Common myeloid progenitor, CD34-positive (primary cell): ENCODE measurements around the gene SLC25A41.

ENCODE experiments used
- CTCF ChIA-PET: fragments of 350-600 bp; sonication (Branson Sonifier 250); formaldehyde crosslinking; loops from one replicate; lab custom pipeline; 2021; ENCODE audit warnings: antibody characterized with exemption; lab: Charles Lee
- POLR2A ChIA-PET: fragments of 350-600 bp; sonication (Branson Sonifier 250); formaldehyde crosslinking; loops from one replicate; lab custom pipeline; 2021; ENCODE audit warnings: antibody characterized with exemption; lab: Charles Lee
- DNase-seq, 3 donors: peaks; one replicate each; pipeline versions ENCODE4 v3.0.0 to v3.0.0-alpha.2; 2013
- H3K27ac ChIP-seq, 2 experiments: 1 replicate in 1 of 2; 2 replicates in 1 of 2; pipeline ENCODE4 v1.7.0; 2013; ENCODE audit warnings: inconsistent platforms in 2 of 2, low read length in 2 of 2, mild to moderate bottlenecking in 2 of 2, low read depth in 1 of 2, moderate library complexity in 1 of 2; ENCODE audit not compliant: severe bottlenecking in 2 of 2, insufficient read depth in 1 of 2, poor library complexity in 1 of 2
- H3K27me3 ChIP-seq, 5 experiments: replicated peaks in 2 of 5; 1 replicate in 3 of 5; 2 replicates in 2 of 5; pipeline versions ENCODE4 v1.6.1 to v1.7.0; 2013; ENCODE audit warnings: low read length in 4 of 5, mild to moderate bottlenecking in 2 of 5, moderate library complexity in 2 of 5, inconsistent platforms in 1 of 5; ENCODE audit not compliant: insufficient read depth in 5 of 5, control insufficient read depth in 4 of 5
- H3K36me3 ChIP-seq, 4 experiments: 1 replicate in 2 of 4; 2 replicates in 2 of 4; pipeline versions ENCODE4 v1.6.1 to v1.7.0; 2013; ENCODE audit warnings: low read length in 3 of 4, control low read depth in 1 of 4, mild to moderate bottlenecking in 1 of 4; ENCODE audit not compliant: control insufficient read depth in 4 of 4, insufficient read depth in 4 of 4
- H3K4me1 ChIP-seq, 4 experiments: 1 replicate in 3 of 4; 2 replicates in 1 of 4; pipeline versions ENCODE4 v1.6.1 to v1.7.1; 2013; ENCODE audit warnings: low read length in 3 of 4, mild to moderate bottlenecking in 3 of 4, control low read depth in 1 of 4, inconsistent platforms in 1 of 4, moderate library complexity in 1 of 4; ENCODE audit not compliant: control insufficient read depth in 4 of 4, insufficient read depth in 4 of 4; ENCODE audit errors: control extremely low read depth in 1 of 4
- H3K4me3 ChIP-seq, 7 experiments: 1 replicate in 4 of 7; 2 replicates in 3 of 7; pipeline versions ENCODE4 v1.5.1 to v1.7.0; 2013; ENCODE audit warnings: mild to moderate bottlenecking in 7 of 7, low read length in 6 of 7, moderate library complexity in 6 of 7, inconsistent platforms in 2 of 7, low read depth in 2 of 7, control low read depth in 1 of 7; ENCODE audit not compliant: insufficient read depth in 4 of 7, control insufficient read depth in 1 of 7; ENCODE audit errors: extremely low read depth in 1 of 7
- H3K9me3 ChIP-seq, 5 experiments: 1 replicate in 4 of 5; 2 replicates in 1 of 5; pipeline versions ENCODE4 v1.6.1 to v1.7.1; 2013; ENCODE audit warnings: low read length in 4 of 5, mild to moderate bottlenecking in 2 of 5, inconsistent platforms in 1 of 5, low read depth in 1 of 5, moderate library complexity in 1 of 5; ENCODE audit not compliant: control insufficient read depth in 4 of 5, insufficient read depth in 2 of 5; ENCODE audit errors: control extremely low read depth in 1 of 5
- WGBS: methylation state at CpG from one replicate; pipeline ENCODE4 v1.1.5; 2013; ENCODE audit not compliant: insufficient coverage; 5-methylcytosine and 5-hydroxymethylcytosine counted together

Gene SLC25A41

GRCh38 chr19:6376512-6377190 is 56.9 kb downstream of the SLC25A41 start:
- no peak for DNase-seq
- Histone ChIP-seq H3K36me3 (peaks cover 6 to 44% (median 34%) of the 10 kb centered on the region in 4 experiments), H3K27ac (no peak overlapping the region), H3K4me1 (peaks cover 1 to 11% (median 10%) of the 10 kb centered on the region in 4 experiments), H3K4me3 (no peak overlapping the region), H3K27me3 (peaks cover 0 to 2% (median 0%) of the 10 kb centered on the region in 5 experiments), H3K9me3 (peaks cover 0 to 17% (median 10%) of the 10 kb centered on the region in 5 experiments)
- 93% methylated on average over 14 of the region's 19 CpGs for WGBS
- ChIA-PET POLR2A (interaction anchor here (0.6 to 0.7 kb wide), 2 partner anchors 13 to 48 kb away, joined by 3 to 4 read pairs; partner anchors contain the start of gene KHSRP), CTCF (interaction anchor here (0.6 to 1.7 kb wide), 2 partner anchors 14 to 1525 kb away, joined by 3 to 4 read pairs; no protein-coding TSS in a partner anchor)
